NCI-H1092 treated with DMSO at 0.1 percent for 48 hours (cell line): ENCODE measurements around the gene RAB40C.

Experiments
- DNase-seq: peaks from one replicate; lab custom pipeline; 2025; lab: John Stamatoyannopoulos, UW

Gene RAB40C

DNA sequence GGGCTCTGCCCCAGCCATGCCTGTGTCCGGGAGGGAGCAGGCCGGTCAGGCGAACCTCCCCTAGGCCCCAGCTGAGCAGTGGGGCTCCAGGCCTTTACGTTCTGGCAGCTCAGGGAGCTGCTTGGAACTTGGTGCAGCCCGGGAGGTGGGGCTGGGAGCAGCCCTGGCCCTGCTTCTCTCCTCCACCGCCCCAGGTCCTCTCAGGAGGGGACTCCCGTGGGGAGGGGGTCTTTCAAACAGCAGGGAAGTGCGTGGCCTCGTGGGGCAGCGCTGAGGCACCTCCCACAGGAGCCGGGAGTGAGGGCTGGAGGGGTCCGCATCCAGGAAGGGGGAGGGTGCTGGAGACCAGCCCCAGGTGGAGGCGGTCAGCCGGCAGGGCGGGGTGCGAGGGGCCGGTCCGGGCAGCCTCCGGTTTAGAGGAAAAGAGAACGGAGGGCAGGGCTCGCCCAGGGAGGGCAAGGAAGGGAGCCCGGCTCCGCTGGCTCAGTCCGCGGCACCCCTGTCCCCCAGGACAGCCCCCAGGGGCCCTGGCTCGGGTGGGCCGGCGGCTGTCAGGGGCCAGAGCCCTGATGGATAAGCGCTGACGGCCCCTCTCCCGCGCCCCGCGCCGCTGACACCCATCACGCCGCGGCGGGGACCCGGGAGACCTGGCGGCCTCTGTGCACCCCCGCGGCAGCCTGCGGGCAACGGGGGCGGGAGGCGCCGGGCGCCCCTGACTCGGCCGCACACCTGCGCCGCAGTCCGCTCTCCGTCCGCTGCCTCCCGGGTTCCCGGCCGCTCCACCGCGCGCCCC lies 30.3 kb upstream of the RAB40C start:
- no peak for DNase-seq

DNA sequence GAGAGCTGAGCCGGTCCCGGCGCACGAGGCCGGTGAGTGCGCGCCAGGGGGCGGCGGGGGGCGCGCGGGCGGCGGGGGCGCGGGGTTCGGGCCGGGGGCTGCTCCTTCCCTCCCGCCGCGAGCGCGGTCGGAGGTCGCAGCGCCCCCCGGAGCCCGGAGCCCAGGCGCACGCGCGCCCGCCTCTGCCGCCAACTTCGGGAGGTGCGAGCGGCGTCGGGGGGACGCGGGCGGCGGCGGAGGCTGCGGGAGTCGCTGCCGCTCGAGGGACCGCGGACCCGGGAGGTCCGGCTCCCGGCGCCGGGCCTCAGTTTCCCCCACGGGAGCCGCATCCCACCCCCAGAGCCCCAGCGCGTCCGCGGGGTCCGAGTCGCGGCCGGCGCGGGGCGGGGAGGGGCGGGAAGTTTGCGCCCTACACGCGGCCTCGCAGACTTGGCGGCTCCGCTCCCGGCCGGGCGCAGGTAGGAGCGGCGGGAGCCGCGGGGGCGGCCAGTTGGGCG lies 29.6 kb upstream of the RAB40C start, which contains the start of gene PRR35:
Gene PRR35, plus strand, starts transcription at position 191 of the 497 bp plus-strand sequence. CDS start 2,901 bp downstream, outside the sequence.
- no peak for DNase-seq

- no peak for DNase-seq
Measured at GRCh38 chr16:560701-561412, 29.0 kb upstream of the RAB40C start.

- no peak for DNase-seq
Measured at GRCh38 chr16:561413-561794, 28.5 kb upstream of the RAB40C start.

- DNase-seq, result no peak
Measured at GRCh38 chr16:561957-562938, 27.6 kb upstream of the RAB40C start.

DNA sequence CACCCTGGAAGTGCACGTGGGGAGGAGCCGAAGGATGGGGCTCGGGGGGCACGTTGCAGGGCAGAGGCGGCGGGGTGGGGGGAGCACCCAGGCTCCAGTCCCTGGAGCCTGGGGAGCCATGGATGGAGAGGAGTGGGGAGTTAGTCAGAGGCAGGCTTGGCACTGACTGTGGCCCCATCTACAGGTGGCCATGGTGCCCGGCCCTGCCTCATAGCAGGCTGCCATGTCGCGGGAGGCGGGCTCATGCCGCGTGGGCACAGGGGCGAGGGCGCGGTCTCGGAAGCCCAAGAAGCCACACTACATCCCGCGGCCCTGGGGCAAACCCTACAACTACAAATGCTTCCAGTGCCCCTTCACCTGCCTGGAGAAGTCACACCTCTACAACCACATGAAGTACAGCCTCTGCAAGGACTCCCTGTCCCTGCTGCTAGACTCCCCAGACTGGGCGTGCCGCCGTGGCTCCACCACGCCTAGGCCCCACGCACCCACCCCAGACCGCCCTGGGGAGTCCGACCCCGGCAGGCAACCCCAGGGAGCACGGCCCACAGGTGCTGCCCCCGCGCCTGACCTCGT lies 26.7 kb upstream of the RAB40C start:
- DNase-seq, result no peak

GRCh38 chr16:564690-565418 lies 25.0 kb upstream of the RAB40C start:
- no peak for DNase-seq

DNA sequence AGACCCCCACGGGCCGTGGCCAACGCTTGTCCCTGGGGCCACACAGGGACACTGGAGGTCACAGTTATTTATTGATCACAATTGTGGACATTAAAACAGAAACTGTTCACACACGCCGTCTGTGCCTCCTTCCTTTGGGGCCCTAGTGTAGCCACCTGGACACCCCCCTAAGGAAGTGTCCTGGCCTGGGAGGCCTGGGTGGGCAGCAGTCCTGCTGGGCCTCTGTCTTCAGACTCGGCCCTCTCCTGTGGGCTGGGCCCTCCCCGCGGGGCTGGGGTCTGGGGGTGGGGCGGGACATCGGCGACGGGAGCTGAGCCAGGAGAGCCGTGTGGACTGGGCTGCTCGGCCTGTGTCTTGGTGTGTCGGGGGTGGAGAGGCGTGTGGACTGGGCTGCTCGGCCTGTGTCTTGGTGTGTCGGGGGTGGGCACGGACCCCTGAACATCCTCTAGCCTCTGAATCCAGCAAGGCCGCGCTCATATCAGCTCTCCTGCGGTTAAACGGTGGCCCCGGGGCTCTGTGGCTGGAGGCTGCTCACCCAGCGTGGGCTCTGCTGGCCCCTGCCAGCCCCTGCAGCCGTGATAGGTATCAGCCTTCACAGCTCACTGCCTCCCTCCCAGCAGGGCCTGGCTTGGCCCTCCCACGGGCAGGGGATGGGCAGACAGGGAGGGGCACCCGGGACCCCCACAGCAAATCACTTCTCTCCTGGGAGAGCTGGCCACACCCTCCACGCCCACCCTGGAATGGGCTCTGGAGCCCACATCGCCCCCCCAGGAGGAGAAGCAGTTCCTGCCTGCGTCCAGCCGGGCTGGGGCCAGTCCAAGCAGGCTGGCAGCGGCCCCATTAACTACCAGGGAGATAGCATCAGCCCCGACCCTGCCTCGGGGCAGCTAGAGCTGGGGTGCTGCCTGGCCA lies 24.2 kb upstream of the RAB40C start:
- DNase-seq, result no peak

- DNase-seq, result no peak
Measured at GRCh38 chr16:566475-567372, 23.1 kb upstream of the RAB40C start, which contains the start of gene NHLRC4. Gene NHLRC4, plus strand, starts transcription at chr16:567005. Its CDS starts 1,043 bp downstream, at chr16:568048.

DNA sequence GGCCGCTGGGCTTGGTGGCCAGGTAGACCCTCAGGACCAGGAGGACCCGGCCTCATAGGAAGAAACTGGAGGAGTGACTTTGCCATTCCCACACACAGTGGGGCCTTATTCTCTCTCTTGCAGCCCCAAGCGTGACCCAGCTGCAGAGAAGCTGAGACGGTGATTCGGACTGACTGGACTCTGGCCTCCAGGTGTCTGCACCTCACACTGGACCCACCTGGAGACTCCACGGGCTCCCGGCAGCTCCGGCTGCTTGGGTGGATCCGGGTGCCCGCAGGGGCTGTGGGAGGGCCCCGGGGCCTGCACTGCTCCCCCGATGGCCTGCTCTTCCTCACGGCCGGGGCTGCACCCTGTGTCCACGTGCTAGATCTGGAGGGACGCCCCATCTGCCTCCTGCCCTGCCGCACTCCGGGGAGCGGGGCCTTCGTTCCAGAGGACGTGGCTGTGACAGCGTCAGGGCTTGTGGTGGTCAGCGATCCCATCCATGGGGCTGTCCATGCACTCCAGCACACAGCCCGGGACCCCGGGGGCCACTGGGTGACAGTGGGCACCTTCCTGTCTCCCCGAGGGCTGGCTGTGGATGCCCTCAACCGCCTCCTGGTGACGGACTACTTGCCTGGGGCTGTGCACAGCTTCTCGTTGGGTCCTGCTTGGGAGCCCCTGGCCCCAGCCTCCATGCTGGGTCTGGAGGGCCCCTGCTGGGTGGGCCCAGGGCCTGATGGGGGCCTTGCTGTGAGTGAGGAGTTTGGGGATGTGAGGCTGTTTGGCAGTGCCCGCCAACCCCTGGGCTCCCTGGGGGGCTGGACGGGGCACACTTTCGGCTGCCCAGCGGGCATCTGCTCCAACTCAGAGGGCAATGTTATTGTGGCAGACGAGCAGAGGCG lies 22.3 kb upstream of the RAB40C start:
- no peak for DNase-seq

DNA sequence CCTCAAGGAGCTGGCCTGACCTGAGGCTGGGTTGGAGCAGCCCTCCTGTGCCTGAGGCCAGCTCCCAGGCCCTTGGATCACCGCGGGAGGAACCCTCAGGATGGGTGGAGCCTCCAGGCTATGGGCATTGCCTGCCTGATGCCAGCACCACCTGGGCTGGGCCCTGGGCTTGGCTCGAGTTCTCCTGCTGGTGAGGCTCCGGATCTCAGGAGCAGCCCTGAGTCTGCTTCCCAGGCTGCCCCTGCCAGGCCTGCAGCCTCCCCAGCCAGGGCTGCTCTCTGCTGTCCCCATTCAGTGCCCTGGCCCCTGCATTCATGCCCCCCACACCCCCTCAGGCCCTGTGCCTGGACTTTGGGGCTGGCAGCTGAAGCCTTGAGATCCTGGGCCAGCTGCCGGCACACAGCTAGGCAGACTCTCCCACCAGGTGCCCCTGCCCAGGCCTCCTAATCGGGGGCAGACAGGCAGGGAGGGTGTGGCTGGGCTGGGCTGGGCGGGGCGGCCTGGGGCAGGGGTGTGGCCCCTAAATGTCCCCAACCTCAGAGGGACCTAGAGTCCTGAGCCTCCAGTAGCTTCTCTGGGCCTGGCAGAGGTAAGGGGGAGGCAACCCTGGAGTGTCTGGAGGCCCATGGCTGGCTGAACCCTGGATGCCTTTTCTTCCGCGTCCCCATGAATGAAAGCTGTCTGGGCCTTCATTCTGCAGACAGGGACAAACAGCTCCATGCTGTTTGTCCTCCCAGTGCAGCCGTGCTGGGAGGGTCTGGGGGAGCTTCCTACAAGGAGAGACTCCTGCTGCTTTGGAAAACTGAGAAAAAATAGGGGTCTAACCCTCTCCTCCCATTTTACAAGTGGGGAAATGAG lies 21.2 kb upstream of the RAB40C start:
- DNase-seq, result no peak

GRCh38 chr16:569445-570254 lies 20.2 kb upstream of the RAB40C start, which contains the start of gene PIGQ:
Gene PIGQ, plus strand, starts transcription at chr16:569968. Its CDS starts 4,107 bp downstream, at chr16:574075.
- DNase-seq, result peak; percentile 20

DNA sequence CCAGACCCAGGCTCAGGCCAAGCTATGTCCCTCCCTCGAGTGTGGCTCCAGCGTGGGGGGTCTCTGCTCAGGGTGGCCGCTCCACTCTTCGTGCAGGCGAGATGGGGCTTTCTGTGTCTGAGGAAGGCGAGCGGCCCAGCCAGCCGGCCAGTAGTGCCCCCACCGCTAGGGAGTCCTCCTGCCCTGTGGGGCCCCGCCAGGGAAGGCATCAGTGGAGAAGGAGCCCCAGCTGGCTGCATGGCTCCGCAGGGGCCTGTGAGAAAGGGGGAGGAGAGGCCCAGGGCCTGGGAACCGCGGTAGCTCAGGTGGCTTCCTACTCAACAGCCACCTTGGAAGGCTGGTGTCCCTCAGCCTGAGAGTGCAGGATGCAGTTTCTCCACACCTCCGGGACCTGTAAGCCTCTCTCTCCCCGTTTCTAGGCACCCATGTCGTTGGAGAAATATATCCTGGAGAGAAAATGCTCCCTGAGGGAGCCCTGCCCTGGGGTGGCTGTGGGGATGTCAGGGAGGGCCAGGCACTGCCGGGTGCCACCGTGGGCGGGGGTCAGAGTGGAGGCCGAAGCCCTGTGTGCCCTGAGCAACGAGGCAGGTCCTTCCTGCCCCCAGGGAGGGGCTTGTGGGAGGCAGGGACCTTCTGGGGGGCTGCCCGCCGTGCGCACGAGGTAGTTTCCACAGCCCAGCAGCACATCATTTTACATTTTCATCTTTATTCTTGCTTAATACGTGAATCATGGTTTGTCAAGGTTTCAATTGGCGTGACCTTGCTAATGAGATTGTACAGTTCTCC lies 16.8 kb upstream of the RAB40C start:
- DNase-seq, result no peak

- no peak for DNase-seq
Measured at GRCh38 chr16:574021-574760, 15.7 kb upstream of the RAB40C start.
